ENCODE measurements around the gene PLXDC2.

The PLXDC2 gene

DNA sequence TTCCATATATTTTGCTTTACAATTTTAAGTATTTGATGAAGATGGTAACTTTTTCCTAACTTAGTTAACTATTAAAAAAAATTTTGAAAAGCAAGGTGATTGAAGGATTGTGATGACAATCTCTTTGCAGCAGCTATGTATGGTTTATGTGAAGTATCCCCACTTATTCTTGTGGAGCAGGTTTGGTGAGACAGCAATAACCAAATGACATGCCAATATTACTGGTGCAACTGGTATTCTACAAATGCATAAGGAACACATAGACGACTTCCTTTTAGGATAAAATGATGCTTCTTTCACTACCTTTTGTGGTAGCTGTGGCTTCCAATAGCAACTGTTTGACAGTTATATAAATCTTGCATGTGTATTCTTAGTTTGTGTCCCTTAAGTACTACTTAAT is 465.3 kb downstream of the PLXDC2 start:
- no peaks in the 10 kb centered on the region for H3K9me2 ChIP-seq (replicated peaks; ENCODE audit: control insufficient read depth, low read length)
- H3K4me2 ChIP-seq (ENCODE audit: low read length): no peak overlapping the region
- H3K27ac ChIP-seq (ENCODE audit: low read depth, low read length): no peak overlapping the region
- H3K79me2 ChIP-seq (ENCODE audit: control insufficient read depth, low read length): no peaks in the 10 kb centered on the region
- no peak overlapping the region for H3K4me3 ChIP-seq (ENCODE audit: low read length)
- no peaks in the 10 kb centered on the region for H3K4me1 ChIP-seq (ENCODE audit: control insufficient read depth, low read length)
- no peaks in the 10 kb centered on the region for H3K36me3 ChIP-seq (ENCODE audit: control insufficient read depth, low read length)
- H3F3A ChIP-seq (ENCODE audit: control insufficient read depth, insufficient read depth): no peaks in the 10 kb centered on the region
- TF ChIP-seq, protein P1, sequence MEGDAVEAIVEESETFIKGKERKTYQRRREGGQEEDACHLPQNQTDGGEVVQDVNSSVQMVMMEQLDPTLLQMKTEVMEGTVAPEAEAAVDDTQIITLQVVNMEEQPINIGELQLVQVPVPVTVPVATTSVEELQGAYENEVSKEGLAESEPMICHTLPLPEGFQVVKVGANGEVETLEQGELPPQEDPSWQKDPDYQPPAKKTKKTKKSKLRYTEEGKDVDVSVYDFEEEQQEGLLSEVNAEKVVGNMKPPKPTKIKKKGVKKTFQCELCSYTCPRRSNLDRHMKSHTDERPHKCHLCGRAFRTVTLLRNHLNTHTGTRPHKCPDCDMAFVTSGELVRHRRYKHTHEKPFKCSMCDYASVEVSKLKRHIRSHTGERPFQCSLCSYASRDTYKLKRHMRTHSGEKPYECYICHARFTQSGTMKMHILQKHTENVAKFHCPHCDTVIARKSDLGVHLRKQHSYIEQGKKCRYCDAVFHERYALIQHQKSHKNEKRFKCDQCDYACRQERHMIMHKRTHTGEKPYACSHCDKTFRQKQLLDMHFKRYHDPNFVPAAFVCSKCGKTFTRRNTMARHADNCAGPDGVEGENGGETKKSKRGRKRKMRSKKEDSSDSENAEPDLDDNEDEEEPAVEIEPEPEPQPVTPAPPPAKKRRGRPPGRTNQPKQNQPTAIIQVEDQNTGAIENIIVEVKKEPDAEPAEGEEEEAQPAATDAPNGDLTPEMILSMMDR (IDR thresholded peaks at IDR 0.05; ENCODE audit: low read depth, low read length, poor library complexity, severe bottlenecking): no peak
- H4K20me1 ChIP-seq (ENCODE audit: control insufficient read depth, insufficient read depth, low read depth, low read length): no peaks in the 10 kb centered on the region
- H3K27me3 ChIP-seq (ENCODE audit: control insufficient read depth, low read length): no peaks in the 10 kb centered on the region
- H3K9me3 ChIP-seq (ENCODE audit: control insufficient read depth, insufficient read depth, low read length): no peaks in the 10 kb centered on the region

DNA sequence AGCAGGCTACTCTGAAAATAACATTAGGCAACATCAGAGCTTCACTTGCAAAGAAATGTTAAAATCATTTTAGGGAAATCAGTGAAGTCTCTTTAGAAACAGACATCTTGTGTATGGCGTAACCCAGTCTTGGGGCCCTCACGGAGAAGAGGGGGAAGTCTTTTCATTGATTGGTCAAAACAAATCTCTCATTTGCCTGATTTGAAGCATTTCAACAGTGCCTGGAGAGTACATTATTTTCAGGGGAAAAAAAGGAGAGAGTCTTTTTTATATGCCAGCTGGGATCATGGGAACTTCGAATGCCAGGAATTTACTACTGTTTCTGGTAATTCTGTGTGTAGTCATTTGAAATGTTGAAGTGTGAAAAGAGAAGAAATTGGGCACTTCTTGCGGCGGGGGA is 471.4 kb downstream of the PLXDC2 start:
- H4K20me1 ChIP-seq (ENCODE audit: control insufficient read depth, insufficient read depth, low read depth, low read length): no peaks in the 10 kb centered on the region
- H3K9me3 ChIP-seq (ENCODE audit: control insufficient read depth, insufficient read depth, low read length): no peaks in the 10 kb centered on the region
- no peaks in the 10 kb centered on the region for H3K36me3 ChIP-seq (ENCODE audit: control insufficient read depth, low read length)
- no peak for TF ChIP-seq EZH2phosphoT487 (IDR thresholded peaks at IDR 0.05; ENCODE audit: borderline replicate concordance, low read length)
- TF ChIP-seq, protein P1 (IDR thresholded peaks at IDR 0.05; ENCODE audit: low read depth, low read length, poor library complexity, severe bottlenecking): no peak
- no peaks in the 10 kb centered on the region for H3K4me1 ChIP-seq (ENCODE audit: control insufficient read depth, low read length)
- no peaks in the 10 kb centered on the region for H3K79me2 ChIP-seq (ENCODE audit: control insufficient read depth, low read length)
- no peaks in the 10 kb centered on the region for H3K27me3 ChIP-seq (ENCODE audit: control insufficient read depth, low read length)
- no peak overlapping the region for H3K27ac ChIP-seq (ENCODE audit: low read depth, low read length)
- no peak overlapping the region for H3K4me3 ChIP-seq (ENCODE audit: low read length)
- no peaks in the 10 kb centered on the region for H3K9me2 ChIP-seq (replicated peaks; ENCODE audit: control insufficient read depth, low read length)
- H3K4me2 ChIP-seq (ENCODE audit: low read length): no peak overlapping the region
- no peaks in the 10 kb centered on the region for H3F3A ChIP-seq (ENCODE audit: control insufficient read depth, insufficient read depth)

DNA sequence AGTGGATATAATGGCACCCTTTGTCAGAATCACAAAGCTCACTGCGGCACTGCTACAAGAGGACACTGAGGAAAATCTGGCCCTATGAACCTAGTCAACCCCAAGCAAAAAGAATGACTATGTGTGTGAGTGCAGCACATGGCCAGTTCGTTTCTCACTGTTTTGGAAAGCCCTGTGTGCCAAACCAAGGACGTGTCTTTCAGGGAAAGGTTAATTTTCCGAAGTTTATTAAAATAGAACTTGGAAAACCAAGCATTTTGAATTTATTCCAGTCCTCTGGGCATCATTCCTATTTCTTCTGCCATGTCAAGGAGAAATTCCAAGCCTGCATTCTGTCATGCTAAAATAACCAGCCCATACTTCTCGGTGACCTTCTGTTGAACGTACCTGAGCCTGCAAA is 471.8 kb downstream of the PLXDC2 start:
- H3K9me3 ChIP-seq (ENCODE audit: control insufficient read depth, insufficient read depth, low read length): no peaks in the 10 kb centered on the region
- no peak overlapping the region for H3K27ac ChIP-seq (ENCODE audit: low read depth, low read length)
- no peaks in the 10 kb centered on the region for H3K4me1 ChIP-seq (ENCODE audit: control insufficient read depth, low read length)
- TF ChIP-seq, protein P1 (IDR thresholded peaks at IDR 0.05; ENCODE audit: low read depth, low read length, poor library complexity, severe bottlenecking): no peak
- no peak for TF ChIP-seq EZH2phosphoT487 (IDR thresholded peaks at IDR 0.05; ENCODE audit: borderline replicate concordance, low read length)
- H3K4me2 ChIP-seq (ENCODE audit: low read length): no peak overlapping the region
- H3K9me2 ChIP-seq (replicated peaks; ENCODE audit: control insufficient read depth, low read length): no peaks in the 10 kb centered on the region
- no peak overlapping the region for H3K4me3 ChIP-seq (ENCODE audit: low read length)
- H3K27me3 ChIP-seq (ENCODE audit: control insufficient read depth, low read length): no peaks in the 10 kb centered on the region
- no peaks in the 10 kb centered on the region for H3F3A ChIP-seq (ENCODE audit: control insufficient read depth, insufficient read depth)
- H3K79me2 ChIP-seq (ENCODE audit: control insufficient read depth, low read length): no peaks in the 10 kb centered on the region
- no peaks in the 10 kb centered on the region for H3K36me3 ChIP-seq (ENCODE audit: control insufficient read depth, low read length)
- no peaks in the 10 kb centered on the region for H4K20me1 ChIP-seq (ENCODE audit: control insufficient read depth, insufficient read depth, low read depth, low read length)
